ENCODE measurements around the gene DNAH3. TPM values are rescaled to one million over a fixed set of nuclear protein-coding genes. Genes with fewer than 3 reads are reported as not detected.
A peak's percentile ranks its signal among the peaks of the same experiment; 100 is the strongest.

DNAH3 gene
- total RNA-seq, 6 experiments from 2014 or later, result not detected

- 66% methylated on average over 3 of the region's 3 CpGs for WGBS (ENCODE audit: insufficient coverage, low coverage, low lambda C conversion rate, missing lambda C conversion rate)
- Histone ChIP-seq H3K36me3 (no peaks in the 10 kb centered on the region), H3K9me3 (no peaks in the 10 kb centered on the region), H3K4me1 (no peaks in the 10 kb centered on the region), H3K27me3 (no peaks in the 10 kb centered on the region), H3K27ac (no peak overlapping the region), H3K4me3 (no peak overlapping the region)
- no peak for TF ChIP-seq POLR2A (IDR thresholded peaks at IDR 0.05)
- TF ChIP-seq CTCF (IDR thresholded peaks at IDR 0.05), result no peak
- intact Hi-C loops (cut with DNase I), result loop anchor here in 1 of 2 donors (10.0 kb wide), 1 partner anchor 234 kb away; no protein-coding TSS in a partner anchor
- ATAC-seq (no peak), DNase-seq (no peak)
These were observed 61.8 kb downstream of the DNAH3 start for GRCh38 chr16:21088646-21089538.

- no peaks in the 10 kb centered on the region for H3K4me1 ChIP-seq
- H3K9me3 ChIP-seq, result no peaks in the 10 kb centered on the region
- no peak for DNase-seq
- H3K27ac ChIP-seq, result no peak overlapping the region
- no peak overlapping the region for H3K4me3 ChIP-seq
- H3K36me3 ChIP-seq, result no peaks in the 10 kb centered on the region
- intact Hi-C loops (cut with DNase I), result loop anchor here in 1 of 2 donors (10.0 kb wide), 1 partner anchor 233 kb away; no protein-coding TSS in a partner anchor
- no peak for ATAC-seq
- no peaks in the 10 kb centered on the region for H3K27me3 ChIP-seq
- WGBS (ENCODE audit: insufficient coverage, low coverage, low lambda C conversion rate, missing lambda C conversion rate), result 77% methylated on average over 3 of the region's 3 CpGs
- TF ChIP-seq POLR2A (IDR thresholded peaks at IDR 0.05) (no peak), CTCF (IDR thresholded peaks at IDR 0.05) (no peak)
These were observed 62.5 kb downstream of the DNAH3 start for GRCh38 chr16:21088143-21088542.

GRCh38 chr16:21084631-21085225, 65.9 kb downstream of the DNAH3 start:
- Histone ChIP-seq H3K27ac (no peak overlapping the region), H3K27me3 (no peaks in the 10 kb centered on the region), H3K4me3 (no peak overlapping the region), H3K36me3 (no peaks in the 10 kb centered on the region), H3K9me3 (no peaks in the 10 kb centered on the region), H3K4me1 (no peaks in the 10 kb centered on the region)
- WGBS (ENCODE audit: insufficient coverage, low coverage, low lambda C conversion rate, missing lambda C conversion rate), result 80% methylated on average over 5 of the region's 12 CpGs
- ATAC-seq (no peak), DNase-seq (no peak)
- TF ChIP-seq POLR2A (IDR thresholded peaks at IDR 0.05) (no peak), CTCF (IDR thresholded peaks at IDR 0.05) (no peak)
- intact Hi-C loops (cut with DNase I), result loop anchor here in 1 of 2 donors (10.0 kb wide), 1 partner anchor 230 kb away; no protein-coding TSS in a partner anchor

- Histone ChIP-seq H3K4me3 (no peak overlapping the region), H3K27me3 (no peaks in the 10 kb centered on the region), H3K4me1 (no peaks in the 10 kb centered on the region), H3K36me3 (no peaks in the 10 kb centered on the region), H3K9me3 (no peaks in the 10 kb centered on the region), H3K27ac (no peak overlapping the region)
- peak; percentile 54 to 62 (median 60) for DNase-seq
- peak; percentile 93 to 98 (median 94) for ATAC-seq
- WGBS (ENCODE audit: insufficient coverage, low coverage, low lambda C conversion rate, missing lambda C conversion rate), result 18% methylated on average over 5 of the region's 6 CpGs
- TF ChIP-seq CTCF (IDR thresholded peaks at IDR 0.05), result peak; percentile 70 to 78 (median 74)
- TF ChIP-seq POLR2A (IDR thresholded peaks at IDR 0.05), result no peak
- intact Hi-C loops (cut with DNase I), result loop anchor here in 1 of 2 donors (10.0 kb wide), 1 partner anchor 229 kb away; no protein-coding TSS in a partner anchor
These were observed 66.8 kb downstream of the DNAH3 start for GRCh38 chr16:21083729-21084268.
